GM21619 (cell line): ENCODE results near the gene VWF.

Experiments used
- ATAC-seq: cut with Tn5 transposase; IDR thresholded peaks from one replicate; pipeline ENCODE4 v1.9.1; 2021; ENCODE audit not compliant: unreplicated experiment

Gene VWF

GRCh38 chr12:5960783-5961182 lies 163.7 kb downstream of the VWF start:
- ATAC-seq, result no peak

GRCh38 chr12:5956987-5957386 lies 167.5 kb downstream of the VWF start:
- no peak for ATAC-seq

- ATAC-seq, result no peak
Observed at GRCh38 chr12:5954661-5955060, 169.8 kb downstream of the VWF start.

GRCh38 chr12:5953835-5954586 lies 170.5 kb downstream of the VWF start:
- no peak for ATAC-seq

- ATAC-seq, result no peak
Observed at GRCh38 chr12:5952031-5952430, 172.4 kb downstream of the VWF start.

- no peak for ATAC-seq
Observed at GRCh38 chr12:5948696-5949095, 175.8 kb downstream of the VWF start.

- ATAC-seq, result no peak
Observed at GRCh38 chr12:5947006-5947405, 177.5 kb downstream of the VWF start.

- ATAC-seq, result no peak
Observed at GRCh38 chr12:5946388-5946787, 178.1 kb downstream of the VWF start.

GRCh38 chr12:5945071-5946008 lies 179.1 kb downstream of the VWF start, which contains the start of gene ANO2:
Gene ANO2 (minus strand): TSS chr12:5945259. CDS start chr12:5945217, 42 bp downstream.
- no peak for ATAC-seq

GRCh38 chr12:5944688-5945070 lies 179.8 kb downstream of the VWF start:
- no peak for ATAC-seq

GRCh38 chr12:5944053-5944452 lies 180.4 kb downstream of the VWF start:
- no peak for ATAC-seq

- ATAC-seq, result no peak
Observed at GRCh38 chr12:5941907-5942306, 182.6 kb downstream of the VWF start.

GRCh38 chr12:5927732-5928516 lies 196.5 kb downstream of the VWF start:
- no peak for ATAC-seq

- no peak for ATAC-seq
Observed at GRCh38 chr12:5925646-5926045, 198.8 kb downstream of the VWF start.

- no peak for ATAC-seq
Observed at GRCh38 chr12:5924342-5924741, 200.1 kb downstream of the VWF start.

GRCh38 chr12:5923751-5924150 lies 200.7 kb downstream of the VWF start:
- ATAC-seq, result no peak

GRCh38 chr12:5923043-5923605 lies 201.3 kb downstream of the VWF start:
- ATAC-seq, result no peak

GRCh38 chr12:5921966-5922899 lies 202.2 kb downstream of the VWF start:
- ATAC-seq, result no peak

GRCh38 chr12:5921027-5921909 lies 203.2 kb downstream of the VWF start:
- no peak for ATAC-seq
